Skin of body (tissue), 2 donors: ENCODE data around the gene PIGP. TPM values are rescaled to one million over a fixed set of nuclear protein-coding genes. Genes with fewer than 3 reads are reported as not detected.
A peak's percentile ranks its signal among the peaks of the same experiment; 100 is the strongest.
"Not testable (repeated sequence)": the region's sequence is repeated elsewhere in the genome, so short reads cannot be mapped to it uniquely, and the experiment has no call there.

Source experiments
- DNase-seq: peaks from one replicate; lab custom pipeline; 2025; lab: John Stamatoyannopoulos, UW
- total RNA-seq: library from RNA; depleted of rRNA; stranded (reverse); fragments of >200 nt; gene quantifications from one replicate; pipeline ENCODE4 v1.2.3, GENCODE V29; 2014

Gene PIGP
- 9.9 TPM for total RNA-seq

GRCh38 chr21:37072988-37073416 is at the start of gene PIGP, which contains the start of gene TTC3:
Gene PIGP, minus strand, starts transcription at chr21:37073071. Its CDS starts 556 bp downstream, at chr21:37072515.
Gene TTC3, plus strand, starts transcription at chr21:37073254. Its CDS starts 14,004 bp downstream, at chr21:37087258.
- peak; percentile 97 for DNase-seq

GRCh38 chr21:37119421-37120218 is 46.7 kb upstream of the PIGP start:
- no peak for DNase-seq

GRCh38 chr21:37118187-37118826 is 45.4 kb upstream of the PIGP start:
- DNase-seq, result no peak

GRCh38 chr21:37117204-37117603 is 44.3 kb upstream of the PIGP start:
- DNase-seq, result no peak

- DNase-seq, result not testable (repeated sequence)
These were observed 43.6 kb upstream of the PIGP start for GRCh38 chr21:37116459-37116858.

GRCh38 chr21:37114301-37114700 is 41.4 kb upstream of the PIGP start:
- DNase-seq, result not testable (repeated sequence)

GRCh38 chr21:37111029-37111428 is 38.2 kb upstream of the PIGP start:
- not testable (repeated sequence) for DNase-seq

GRCh38 chr21:37106998-37107397 is 34.1 kb upstream of the PIGP start:
- DNase-seq, result no peak

GRCh38 chr21:37102746-37103145 is 29.9 kb upstream of the PIGP start:
- not testable (repeated sequence) for DNase-seq

- DNase-seq, result no peak
These were observed 28.5 kb upstream of the PIGP start for GRCh38 chr21:37101384-37101783.

GRCh38 chr21:37100316-37100715 is 27.4 kb upstream of the PIGP start:
- DNase-seq, result no peak

GRCh38 chr21:37098751-37099150 is 25.9 kb upstream of the PIGP start:
- no peak for DNase-seq

- no peak for DNase-seq
These were observed 22.9 kb upstream of the PIGP start for GRCh38 chr21:37095821-37096220.

GRCh38 chr21:37093977-37094376 is 21.1 kb upstream of the PIGP start:
- DNase-seq, result no peak

- no peak for DNase-seq
These were observed 15.4 kb upstream of the PIGP start for GRCh38 chr21:37088186-37088735.

- peak; percentile 24 for DNase-seq
These were observed 14.3 kb upstream of the PIGP start for GRCh38 chr21:37087188-37087587.

- no peak for DNase-seq
These were observed 12.9 kb upstream of the PIGP start for GRCh38 chr21:37085726-37086125.

- DNase-seq, result no peak
These were observed 10.1 kb upstream of the PIGP start for GRCh38 chr21:37082856-37083528.

GRCh38 chr21:37082375-37082774 is 9.5 kb upstream of the PIGP start:
- no peak for DNase-seq

GRCh38 chr21:37079211-37079824 is 6.4 kb upstream of the PIGP start:
- DNase-seq, result no peak

- DNase-seq, result no peak
These were observed 4.5 kb upstream of the PIGP start for GRCh38 chr21:37077403-37077802.
